Measurements from ENCODE around the gene WDR38. TPM values are rescaled to one million over a fixed set of nuclear protein-coding genes. Genes with fewer than 3 reads are reported as not detected.

WDR38 gene
- total and polyA plus RNA-seq, 2 of the 4 experiments (the other 2 are of a cell fraction): not detected

DNA sequence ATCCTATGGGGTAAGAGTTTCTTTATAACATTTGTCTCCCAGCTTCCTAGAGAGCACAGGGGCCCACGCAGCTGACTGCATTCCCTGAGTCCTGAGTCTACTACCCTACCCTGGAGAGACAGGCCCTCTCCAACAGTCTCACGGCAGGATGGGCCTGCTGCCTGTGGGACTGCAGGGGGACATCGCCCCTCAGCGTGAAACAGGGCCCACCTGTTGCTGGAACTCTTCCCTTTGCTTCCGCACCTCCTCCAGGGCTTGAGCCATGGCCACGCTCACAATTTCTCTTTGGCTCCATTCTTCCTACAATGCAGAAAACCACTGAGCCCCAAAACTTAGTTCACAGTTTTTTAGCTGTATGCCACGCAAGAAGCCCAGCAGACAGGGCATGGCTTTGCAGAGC lies 36.9 kb downstream of the WDR38 start:
- dilution Hi-C loops (cut with HindIII; ENCODE audit: low sequenced_read_pairs, unreplicated experiment) (no loop called here), in situ Hi-C loops (cut with MboI; ENCODE audit: low sequenced_read_pairs) (no loop called here)
- CTCF ChIA-PET: no interaction called here

More for the DNA sequence above, 36.9 kb downstream of the WDR38 start:
- DNase-seq (no peak), ATAC-seq (ENCODE audit: low read depth) (no peak)
- Histone ChIP-seq H3K4me2 (ENCODE audit: low read depth, low read length) (no peak overlapping the region), H3K4me1 (ENCODE audit: control insufficient read depth, insufficient read depth, low read length) (no peaks in the 10 kb centered on the region), H3K18ac (ENCODE audit: low read depth, low read length) (no peak overlapping the region), H2BK15ac (ENCODE audit: low read depth, low read length) (no peak overlapping the region), H2AK5ac (ENCODE audit: low read depth, low read length) (no peak overlapping the region), H3K23ac (ENCODE audit: low read depth, low read length) (no peak overlapping the region), H2BK20ac (ENCODE audit: low read depth, low read length) (no peak overlapping the region), H3K4me3 (ENCODE audit: insufficient read depth, low read depth, low read length) (no peak overlapping the region), H3K27ac (ENCODE audit: insufficient read depth, low read length) (no peak overlapping the region), H4K8ac (ENCODE audit: low read depth in 2 of 2, low read length in 2 of 2) (no peak overlapping the region), H3K9ac (ENCODE audit: low read depth, low read length) (no peak overlapping the region), H3K56ac (ENCODE audit: extremely low read depth, insufficient read depth, low read length) (no peak overlapping the region), H2BK5ac (ENCODE audit: low read depth, low read length, poor library complexity, severe bottlenecking) (no peak overlapping the region), H2AK9ac (replicated peaks; ENCODE audit: low read depth, low read length, poor library complexity) (no peak overlapping the region), H3K4ac (ENCODE audit: low read depth, low read length) (no peak overlapping the region), H3K36me3 (ENCODE audit: control insufficient read depth, insufficient read depth, low read length) (peaks cover 57% of the 10 kb centered on the region), H3K14ac (replicated peaks; ENCODE audit: low read depth, low read length) (no peak overlapping the region), H4K91ac (ENCODE audit: insufficient read depth, low read depth, low read length) (no peak overlapping the region), H2BK120ac (ENCODE audit: low read depth, low read length) (no peak overlapping the region), H3K9me3 (ENCODE audit: control insufficient read depth, insufficient read depth, low read length) (no peaks in the 10 kb centered on the region), H3K9me1 (ENCODE audit: insufficient read depth, low read length) (0 out of 2 replicates have a peak, but pooled peaks cover 4% of the 10 kb centered on the region), H3K79me1 (ENCODE audit: low read depth in 1 of 2, low read length in 2 of 2) (peaks cover 4% of the 10 kb centered on the region in 2 experiments; a peak in 3 of 4 replicates), H3K27me3 (ENCODE audit: control insufficient read depth, insufficient read depth, low read length) (no peaks in the 10 kb centered on the region), H4K20me1 (ENCODE audit: insufficient read depth, low read length) (no peaks in the 10 kb centered on the region; the same call in 1 of the 2 replicates), H4K5ac (ENCODE audit: low read depth, low read length) (no peak overlapping the region), H2AFZ (replicated peaks; ENCODE audit: low read length, poor library complexity) (no peak overlapping the region)
- no TSS peak for BruUV-seq (replicated peaks)
- 92% methylated on average over 6 of the region's 7 CpGs; no CpG with 5 or more reads in 1 of the 2 experiments for WGBS, 2 experiments (ENCODE audit: extremely low coverage in 2 of 2, insufficient read length in 1 of 2)
- POLR2A ChIA-PET (ENCODE audit: unreplicated experiment): no interaction called here
- TF ChIP-seq SMC3 (IDR thresholded peaks at IDR 0.05; ENCODE audit: low read depth, low read length): no peak
- no peak for TF ChIP-seq POLR2A (IDR thresholded peaks at IDR 0.05; ENCODE audit: low read depth, low read length)
- no peak for TF ChIP-seq BHLHE40 (IDR thresholded peaks at IDR 0.05; ENCODE audit: low read depth, low read length)
- TF ChIP-seq, protein P1, sequence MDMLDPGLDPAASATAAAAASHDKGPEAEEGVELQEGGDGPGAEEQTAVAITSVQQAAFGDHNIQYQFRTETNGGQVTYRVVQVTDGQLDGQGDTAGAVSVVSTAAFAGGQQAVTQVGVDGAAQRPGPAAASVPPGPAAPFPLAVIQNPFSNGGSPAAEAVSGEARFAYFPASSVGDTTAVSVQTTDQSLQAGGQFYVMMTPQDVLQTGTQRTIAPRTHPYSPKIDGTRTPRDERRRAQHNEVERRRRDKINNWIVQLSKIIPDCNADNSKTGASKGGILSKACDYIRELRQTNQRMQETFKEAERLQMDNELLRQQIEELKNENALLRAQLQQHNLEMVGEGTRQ (IDR thresholded peaks at IDR 0.05; ENCODE audit: low read depth, low read length): no peak
- no peak for TF ChIP-seq RFX5 (IDR thresholded peaks at IDR 0.05; ENCODE audit: low read depth, low read length)
- no peak for TF ChIP-seq RAD21 (IDR thresholded peaks at IDR 0.05; ENCODE audit: low read length)
- intact Hi-C loops (cut with micrococcal nuclease): no loop called here

All from IMR-90 (cell line).